Thoracic aorta (tissue), 2 donors: ENCODE results near the gene AVL9. TPM values are rescaled to one million over a fixed set of nuclear protein-coding genes. Genes with fewer than 3 reads are reported as not detected.

ENCODE experiments used
- ATAC-seq: fragments of 150-250 bp; one replicate; pipeline ENCODE4 v1.8.0; 2017; ENCODE audit warnings: low read depth; ENCODE audit not compliant: insufficient number of reproducible peaks, low FRiP score
- DNase-seq: peaks from one replicate; pipeline ENCODE4 v3.0.0-alpha.2; 2020; ENCODE audit warnings: low spot score
- H3K27ac ChIP-seq, 2 donors: fragments of 200-600 bp; sonication (generic); 1 replicate in 1 of 2; 2 replicates in 1 of 2; pipeline ENCODE4 v1.5.1; 2016; ENCODE audit warnings: mild to moderate bottlenecking in 2 of 2, moderate library complexity in 2 of 2
- H3K27me3 ChIP-seq: fragments of 200-600 bp; sonication (generic); replicated peaks from 2 replicates; pipeline ENCODE4 v1.6.0; 2016; ENCODE audit warnings: mild to moderate bottlenecking; ENCODE audit not compliant: insufficient read depth
- H3K36me3 ChIP-seq: fragments of 200-600 bp; sonication (generic); one replicate; pipeline ENCODE4 v1.5.1; 2016
- H3K4me1 ChIP-seq, 2 donors: fragments of 200-600 bp; sonication (generic); 1 replicate in 1 of 2; 2 replicates in 1 of 2; pipeline versions ENCODE4 v1.5.1 to v1.6.0; 2016; ENCODE audit warnings: low read depth in 2 of 2, mild to moderate bottlenecking in 1 of 2; ENCODE audit not compliant: control insufficient read depth in 1 of 2
- H3K4me3 ChIP-seq: fragments of 200-600 bp; sonication (generic); 2 replicates; pipeline ENCODE4 v1.5.1; 2016; ENCODE audit warnings: mild to moderate bottlenecking
- H3K9me3 ChIP-seq: fragments of 200-600 bp; sonication (generic); 2 replicates; pipeline ENCODE4 v1.5.1; 2016
- total RNA-seq, 2 donors: library from RNA; depleted of rRNA; stranded (reverse); fragments of >200 nt; gene quantifications; one replicate each; pipeline versions ENCODE4 v1.1.0 to v1.2.3, GENCODE V29; 2016
- TF ChIP-seq, protein P1 (sequence below): fragments of 200-600 bp; sonication (generic); IDR thresholded peaks from one replicate; pipeline ENCODE4 v1.5.1; 2019; ENCODE audit warnings: antibody characterized with exemption

Gene AVL9
- total RNA-seq, 2 donors from 2014 or later, result 18.3 to 19.5 TPM

DNA sequence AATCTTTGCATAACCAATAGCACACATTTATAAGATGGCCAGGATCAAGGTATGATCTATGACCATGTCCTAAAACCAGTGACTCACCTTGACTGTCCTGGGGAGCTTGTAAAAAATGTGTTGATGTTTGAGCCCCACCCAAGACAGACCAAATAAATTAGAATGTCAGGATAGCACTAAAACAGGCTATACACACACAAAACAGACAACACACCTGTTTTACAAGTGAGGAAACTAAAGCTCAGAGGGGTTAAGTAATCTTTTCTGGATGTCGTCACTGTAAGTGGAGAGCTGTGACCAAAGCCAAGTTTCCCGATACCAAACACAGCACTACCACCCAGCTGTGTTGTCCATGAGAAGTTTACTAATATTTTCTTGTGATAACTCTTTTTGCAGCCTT, 84.5 kb downstream of the AVL9 start:
- Histone ChIP-seq H3K9me3 (no peaks in the 10 kb centered on the region), H3K27ac (no peak overlapping the region), H3K4me1 (no peaks in the 10 kb centered on the region), H3K36me3 (peaks cover 43% of the 10 kb centered on the region), H3K4me3 (no peak overlapping the region), H3K27me3 (no peaks in the 10 kb centered on the region)
- ATAC-seq, result no peak
- TF ChIP-seq, protein P1, sequence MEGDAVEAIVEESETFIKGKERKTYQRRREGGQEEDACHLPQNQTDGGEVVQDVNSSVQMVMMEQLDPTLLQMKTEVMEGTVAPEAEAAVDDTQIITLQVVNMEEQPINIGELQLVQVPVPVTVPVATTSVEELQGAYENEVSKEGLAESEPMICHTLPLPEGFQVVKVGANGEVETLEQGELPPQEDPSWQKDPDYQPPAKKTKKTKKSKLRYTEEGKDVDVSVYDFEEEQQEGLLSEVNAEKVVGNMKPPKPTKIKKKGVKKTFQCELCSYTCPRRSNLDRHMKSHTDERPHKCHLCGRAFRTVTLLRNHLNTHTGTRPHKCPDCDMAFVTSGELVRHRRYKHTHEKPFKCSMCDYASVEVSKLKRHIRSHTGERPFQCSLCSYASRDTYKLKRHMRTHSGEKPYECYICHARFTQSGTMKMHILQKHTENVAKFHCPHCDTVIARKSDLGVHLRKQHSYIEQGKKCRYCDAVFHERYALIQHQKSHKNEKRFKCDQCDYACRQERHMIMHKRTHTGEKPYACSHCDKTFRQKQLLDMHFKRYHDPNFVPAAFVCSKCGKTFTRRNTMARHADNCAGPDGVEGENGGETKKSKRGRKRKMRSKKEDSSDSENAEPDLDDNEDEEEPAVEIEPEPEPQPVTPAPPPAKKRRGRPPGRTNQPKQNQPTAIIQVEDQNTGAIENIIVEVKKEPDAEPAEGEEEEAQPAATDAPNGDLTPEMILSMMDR, result no peak
- no peak for DNase-seq

DNA sequence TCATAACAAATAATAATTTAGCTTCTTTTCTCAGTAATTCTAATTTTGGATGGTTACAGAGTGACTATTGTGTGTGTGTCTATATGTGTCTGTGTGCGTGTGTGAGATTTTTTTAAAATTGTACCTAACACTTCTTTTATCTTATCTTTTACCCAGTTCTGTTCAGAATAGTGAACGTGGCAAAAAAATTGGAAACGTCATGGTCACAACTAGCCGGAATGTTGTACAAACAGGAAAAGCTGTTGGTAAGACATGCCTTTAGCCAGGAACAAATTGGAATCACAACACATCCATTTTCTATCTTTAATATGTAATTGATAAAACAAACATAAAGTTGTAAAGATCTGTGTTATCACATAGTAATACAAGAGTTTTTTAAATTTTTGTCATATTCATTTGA, 85.4 kb downstream of the AVL9 start:
- H3K4me3 ChIP-seq, result no peak overlapping the region
- DNase-seq, result no peak
- H3K4me1 ChIP-seq, result no peaks in the 10 kb centered on the region
- H3K36me3 ChIP-seq, result peaks cover 44% of the 10 kb centered on the region
- no peak for ATAC-seq
- H3K27ac ChIP-seq, result no peak overlapping the region
- H3K27me3 ChIP-seq, result no peaks in the 10 kb centered on the region
- H3K9me3 ChIP-seq, result no peaks in the 10 kb centered on the region
- TF ChIP-seq, protein P1, result no peak

DNA sequence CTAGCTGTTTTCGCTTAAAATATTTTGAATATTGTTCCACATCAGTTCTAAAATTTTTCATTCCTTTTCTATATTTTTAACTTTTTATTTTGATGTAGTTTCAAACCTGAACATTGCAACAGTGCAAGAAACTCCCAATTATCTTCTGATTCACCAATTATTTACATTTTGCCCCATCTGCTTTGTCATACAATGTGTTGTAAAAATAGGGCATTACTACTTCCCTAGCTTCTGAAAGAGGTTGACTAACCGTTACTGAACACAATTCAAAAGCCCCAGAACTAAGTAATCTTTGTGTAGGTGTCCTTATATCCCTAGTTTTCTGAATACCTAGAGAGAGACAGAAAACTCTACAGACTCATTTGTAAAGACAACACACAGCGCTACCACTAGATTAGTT, 86.7 kb downstream of the AVL9 start:
- peaks cover 3 to 8% of the 10 kb centered on the region in 2 donors for H3K4me1 ChIP-seq
- ATAC-seq (no peak), DNase-seq (no peak)
- H3K9me3 ChIP-seq, result no peaks in the 10 kb centered on the region
- H3K36me3 ChIP-seq, result peaks cover 35% of the 10 kb centered on the region
- H3K4me3 ChIP-seq, result no peak overlapping the region
- H3K27me3 ChIP-seq, result no peaks in the 10 kb centered on the region
- no peak overlapping the region for H3K27ac ChIP-seq
- TF ChIP-seq, protein P1, result no peak

DNA sequence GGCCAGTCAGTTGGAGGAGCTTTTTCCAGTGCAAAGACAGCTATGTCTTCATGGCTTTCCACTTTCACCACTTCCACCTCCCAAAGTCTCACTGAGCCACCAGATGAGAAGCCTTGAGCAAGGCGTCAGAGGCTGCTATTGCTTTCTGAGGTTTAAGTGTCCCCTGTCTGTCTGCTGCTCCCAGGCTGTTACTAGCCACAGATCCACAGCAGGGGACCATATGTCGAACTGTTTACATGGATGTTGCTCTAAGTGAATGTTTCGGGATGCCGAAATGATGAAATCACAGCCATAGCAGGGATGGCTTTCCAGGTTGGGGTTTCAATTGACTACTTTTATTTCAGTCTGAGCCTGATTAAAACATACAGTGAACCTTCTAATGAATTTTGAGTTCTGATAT, 88.5 kb downstream of the AVL9 start:
- Histone ChIP-seq H3K27ac (no peak overlapping the region), H3K36me3 (peaks cover 35% of the 10 kb centered on the region), H3K4me1 (peaks cover 10 to 19% of the 10 kb centered on the region in 2 donors), H3K9me3 (no peaks in the 10 kb centered on the region), H3K27me3 (no peaks in the 10 kb centered on the region), H3K4me3 (no peak overlapping the region)
- ATAC-seq (no peak), DNase-seq (no peak)
- TF ChIP-seq, protein P1, result no peak

DNA sequence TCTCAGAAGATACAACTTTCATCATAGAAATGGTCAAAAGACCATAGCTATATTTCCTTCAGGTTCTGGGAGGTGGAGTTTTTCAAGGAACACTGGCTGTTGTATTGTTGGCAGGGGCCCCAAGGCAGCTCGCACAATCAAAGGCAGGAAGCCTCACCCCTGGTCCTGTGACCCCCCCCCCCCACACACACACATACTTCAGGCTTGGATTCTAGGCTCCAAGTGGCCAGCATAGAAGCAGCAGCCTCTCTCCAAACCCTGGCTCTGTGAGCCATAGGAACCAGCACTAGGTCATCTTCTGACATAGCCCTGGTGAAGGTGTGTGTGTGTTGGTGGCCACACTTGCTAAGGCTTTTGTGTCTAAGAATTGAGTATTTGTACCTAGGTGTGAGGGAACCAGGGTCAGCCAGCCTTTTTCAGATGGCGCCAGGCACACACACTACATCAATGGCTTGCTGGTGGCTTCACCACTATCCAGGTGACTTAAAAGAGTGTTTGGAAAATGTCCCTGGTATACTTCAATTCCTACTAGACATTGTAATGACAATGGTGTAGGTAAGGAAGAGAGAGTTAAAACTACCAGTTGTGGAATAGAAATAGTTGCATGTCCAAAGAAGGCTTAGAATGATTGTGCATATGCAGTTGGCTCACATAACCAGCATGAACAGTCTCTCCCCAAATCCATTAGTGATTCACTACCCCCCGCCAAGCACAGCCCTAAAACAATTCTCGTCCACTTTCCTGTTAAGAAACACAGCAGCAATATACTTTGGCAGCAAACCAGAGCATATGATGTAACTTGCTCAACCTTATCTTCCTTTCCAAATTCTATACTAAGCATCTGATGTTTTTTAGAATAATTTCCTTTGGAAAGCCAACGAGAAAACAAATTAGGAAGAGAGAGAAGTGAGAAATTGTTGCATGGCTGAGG, 91.3 kb downstream of the AVL9 start:
- no peak for DNase-seq
- no peaks in the 10 kb centered on the region for H3K27me3 ChIP-seq
- peak overlapping the region in 1 of 2 donors; percentile 25 for H3K27ac ChIP-seq
- H3K9me3 ChIP-seq, result no peaks in the 10 kb centered on the region
- peaks cover 29% of the 10 kb centered on the region for H3K36me3 ChIP-seq
- peaks cover 10 to 19% of the 10 kb centered on the region in 2 donors for H3K4me1 ChIP-seq
- ATAC-seq, result no peak
- no peak overlapping the region for H3K4me3 ChIP-seq
- TF ChIP-seq, protein P1, result no peak
